Erythroblast (primary cell): ENCODE measurements around the gene PLCH1.

Experiments used
- GATA1 ChIP-seq: IDR thresholded peaks from 2 replicates; pipeline ENCODE4 v1.6.1; 2011; ENCODE audit warnings: low read depth, mild to moderate bottlenecking, control low read depth, low read length, moderate library complexity
- POLR2A ChIP-seq: IDR thresholded peaks from 2 replicates; pipeline ENCODE4 v1.6.1; 2011; ENCODE audit warnings: mild to moderate bottlenecking, low read length

DNA sequence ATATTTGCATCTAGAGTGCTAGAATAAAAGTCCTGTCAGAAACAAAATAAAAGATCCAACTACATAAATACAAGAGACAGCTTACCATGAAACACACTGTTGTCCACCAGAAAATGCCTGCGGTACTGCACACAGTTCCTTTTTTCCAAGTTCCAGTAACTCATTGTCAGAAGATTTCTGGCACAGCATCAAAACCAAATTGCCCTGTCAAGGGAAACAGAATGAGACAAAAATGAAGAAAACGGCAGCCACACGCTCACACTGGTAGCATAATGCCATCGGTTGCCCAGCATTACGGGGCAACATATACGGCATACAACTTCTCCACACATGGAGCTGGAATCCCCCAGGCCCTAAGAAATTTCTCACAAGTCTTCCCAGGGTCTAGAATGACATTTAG lies 40.8 kb downstream of the PLCH1 start:
- TF ChIP-seq POLR2A (no peak), GATA1 (no peak)
